Heart right ventricle (tissue), 16 donors: Measurements from ENCODE around the gene TRPV4. TPM values are rescaled to one million over a fixed set of nuclear protein-coding genes. Genes with fewer than 3 reads are reported as not detected.
A peak's percentile ranks its signal among the peaks of the same experiment; 100 is the strongest.

Experiments used
- ATAC-seq, 8 donors: fragments of 200-7000 bp; cut with Tn5 transposase; one replicate each; pipeline ENCODE4 v1.9.1; 2020; ENCODE audit warnings: mild to moderate bottlenecking in 8 of 8, moderate library complexity in 8 of 8, moderate number of reproducible peaks in 1 of 8
- DNase-seq, 2 donors: peaks; one replicate each; pipeline ENCODE4 v3.0.0-alpha.2; 2020
- H3K27ac ChIP-seq, 10 donors: fragments of 200-600 bp; sonication (generic) in 2 of 10; one replicate each; pipeline versions ENCODE4 v1.5.0 to v1.8.0; 2020 to 2022; ENCODE audit warnings: mild to moderate bottlenecking in 3 of 10
- H3K27me3 ChIP-seq, 7 donors: fragments of 200-600 bp; one replicate each; pipeline ENCODE4 v1.8.0; 2021 to 2022; ENCODE audit warnings: mild to moderate bottlenecking in 2 of 7
- H3K36me3 ChIP-seq, 9 donors: fragments of 200-600 bp; sonication (generic) in 1 of 9; one replicate each; pipeline versions ENCODE4 v1.5.0 to v1.8.0; 2020 to 2022; ENCODE audit warnings: mild to moderate bottlenecking in 2 of 9
- H3K4me1 ChIP-seq, 9 donors: fragments of 200-600 bp; sonication (generic) in 1 of 9; one replicate each; pipeline versions ENCODE4 v1.5.0 to v1.8.0; 2020 to 2022; ENCODE audit warnings: mild to moderate bottlenecking in 4 of 9
- H3K4me3 ChIP-seq, 10 donors: fragments of 200-600 bp; sonication (generic) in 2 of 10; one replicate each; pipeline versions ENCODE4 v1.5.0 to v1.8.0; 2020 to 2022; ENCODE audit warnings: mild to moderate bottlenecking in 7 of 10, moderate library complexity in 2 of 10
- H3K9me3 ChIP-seq, 11 donors: fragments of 200-600 bp in 10 of 11; sonication (generic) in 2 of 11; one replicate each; pipeline versions ENCODE4 v1.5.0 to v1.8.0; 2013 to 2022; ENCODE audit warnings: mild to moderate bottlenecking in 2 of 11, control low read depth in 1 of 11, moderate library complexity in 1 of 11
- CTCF ChIP-seq, 9 donors: fragments of 200-600 bp; sonication (generic) in 2 of 9; IDR thresholded peaks; one replicate each; pipeline versions ENCODE4 v1.5.0 to v1.8.0; 2021 to 2022; ENCODE audit warnings: antibody characterized with exemption in 9 of 9, mild to moderate bottlenecking in 5 of 9, moderate library complexity in 1 of 9
- WGBS, 2 donors: extraction: QIAGEN DNeasy Blood & Tissue Kit; methylation state at CpG; one replicate each; pipeline ENCODE4 v1.1.7; 2013; ENCODE audit warnings: inconsistent platforms in 1 of 2; 5-methylcytosine and 5-hydroxymethylcytosine counted together
- intact Hi-C, 10 donors: fragments of 100-400 bp; cut with DNase I; formaldehyde crosslinking; loops; one replicate each; pipeline versions ENCODE4 v1.11.1 to v1.14.2; 2022
- polyA plus RNA-seq, 2 donors: library from polyadenylated mRNA; stranded (reverse); fragments of 200-250 nt; gene quantifications; one replicate each; pipeline ENCODE4 v1.2.3, GENCODE V29; 2013
- total RNA-seq, 10 donors: library from RNA; stranded (reverse); fragmentation: NEBNext Ultra II Directional in 3 of 10; extraction: Animal tissue kit (Norgen Biotek cat#: 25700) in 3 of 10; gene quantifications; one replicate each; pipeline versions ENCODE4 v1.2.1 to v1.2.4, GENCODE V29; 2021 to 2023
- donor health status: Arrhythmogenic right ventricular cardiomyopathy.
- donor health status: ischemic (EF 13 %, LVEDD 7.1; RV severe dilation, severe dysfunction).
- donor health status: healthy with polysubstance abuse.
- donor health status: DM: no; HTN: yes; CAD: no.
- donor health status: DM: no; HTN: no; CAD: no.
- donor health status: ischemic (EF 25% LVEDD 6.9; RV normal size, moderate dysfunction).
- donor health status: ischemic (EF 25% LVEDD 5.7; RV mildly dilated, moderate dysfunction).
- donor health status: healthy.
- donor health status: DM: yes; HTN: yes; CAD: no.
- donor health status: Ischemic cardiomyopathy.
- donor health status: ischemic (EF 35%, LVEDD 5.7; RV mildly dilated, moderate dysfunction).
- donor health status: nonischemic (EF 11% LVEDD 7.7; RV severe dilation, severe dysfunction).
- donor health status: DM: yes; HTN: yes; CAD: no.
- donor health status: PGD.
- donor health status: ischemic (EF 29% LVEDD 5.4; RV normal size, mild dysfunction).
- donor health status: nonischemic (EF 23%, LVEDD 6.1; RV moderate dilation, normal function).

TRPV4 gene
- total and polyA plus RNA-seq, 12 donors: 0.07 to 1.0 (median 0.28) TPM; not detected in 2

GRCh38 chr12:109739747-109740693 is 93.2 kb downstream of the TRPV4 start:
- Histone ChIP-seq H3K27me3 (peaks cover 0 to 1% (median 0%) of the 10 kb centered on the region in 7 donors), H3K4me1 (peaks cover 0 to 28% (median 17%) of the 10 kb centered on the region in 9 donors), H3K27ac (no peak overlapping the region), H3K9me3 (no peaks in the 10 kb centered on the region), H3K36me3 (no peaks in the 10 kb centered on the region), H3K4me3 (no peak overlapping the region)
- ATAC-seq (peak in 2 of 8 donors; percentile 25 to 28), DNase-seq (peak in 1 of 2 donors; percentile 7)
- WGBS, 2 donors: 23% methylated on average over 18 of the region's 18 CpGs
- TF ChIP-seq CTCF (IDR thresholded peaks at IDR 0.05): peak in 6 of 9 donors; percentile 17 to 43 (median 32)
- intact Hi-C loops: loop anchor here in 1 of 10 donors (5.0 kb wide), 1 partner anchor 1413 kb away; no protein-coding TSS in a partner anchor

- Histone ChIP-seq H3K27me3 (peaks cover 0 to 11% (median 0%) of the 10 kb centered on the region in 7 donors), H3K27ac (no peak overlapping the region), H3K4me1 (peaks cover 0 to 36% (median 17%) of the 10 kb centered on the region in 9 donors), H3K4me3 (no peak overlapping the region), H3K36me3 (no peaks in the 10 kb centered on the region), H3K9me3 (no peaks in the 10 kb centered on the region)
- no peak for TF ChIP-seq CTCF (IDR thresholded peaks at IDR 0.05)
- WGBS, 2 donors: 84 to 91% methylated on average over 6 of the region's 6 CpGs
- intact Hi-C loops: loop anchor here in 1 of 10 donors (5.0 kb wide), 1 partner anchor 1412 kb away; no protein-coding TSS in a partner anchor
- DNase-seq (no peak), ATAC-seq (no peak)
Measured at GRCh38 chr12:109738878-109739665, 94.1 kb downstream of the TRPV4 start.

GRCh38 chr12:109738209-109738608 is 95.0 kb downstream of the TRPV4 start:
- Histone ChIP-seq H3K27ac (no peak overlapping the region), H3K4me3 (no peak overlapping the region), H3K27me3 (peaks cover 0 to 19% (median 0%) of the 10 kb centered on the region in 7 donors), H3K4me1 (peaks cover 0 to 36% (median 17%) of the 10 kb centered on the region in 9 donors), H3K9me3 (no peaks in the 10 kb centered on the region), H3K36me3 (no peaks in the 10 kb centered on the region)
- DNase-seq: no peak
- no peak for TF ChIP-seq CTCF (IDR thresholded peaks at IDR 0.05)
- 63 to 71% methylated on average over 4 of the region's 4 CpGs for WGBS, 2 donors
- intact Hi-C loops: loop anchor here in 1 of 10 donors (5.0 kb wide), 1 partner anchor 1411 kb away; no protein-coding TSS in a partner anchor
- ATAC-seq: no peak

GRCh38 chr12:109737631-109738030 is 95.6 kb downstream of the TRPV4 start:
- Histone ChIP-seq H3K36me3 (no peaks in the 10 kb centered on the region), H3K4me3 (no peak overlapping the region), H3K4me1 (peaks cover 0 to 36% (median 17%) of the 10 kb centered on the region in 9 donors), H3K27me3 (peaks cover 0 to 20% (median 0%) of the 10 kb centered on the region in 7 donors), H3K9me3 (no peaks in the 10 kb centered on the region), H3K27ac (no peak overlapping the region)
- 70 to 86% methylated on average over 7 of the region's 7 CpGs for WGBS, 2 donors
- no peak for TF ChIP-seq CTCF (IDR thresholded peaks at IDR 0.05)
- no peak for ATAC-seq
- intact Hi-C loops: loop anchor here in 1 of 10 donors (5.0 kb wide), 1 partner anchor 1410 kb away; no protein-coding TSS in a partner anchor
- DNase-seq: no peak
